H1 (cell line): ENCODE results near the gene CCDC102A. TPM values are rescaled to one million over a fixed set of nuclear protein-coding genes. Genes with fewer than 3 reads are reported as not detected.

Experiments
- CTCF ChIA-PET: fragments of 300-600 bp; sonication (Branson Sonifier 250); formaldehyde crosslinking; loops from one replicate; lab custom pipeline; 2021; ENCODE audit not compliant: partially characterized antibody; lab: Charles Lee
- POLR2A ChIA-PET: fragments of 300-600 bp; sonication (Branson Sonifier 250); formaldehyde crosslinking; loops from one replicate; lab custom pipeline; 2021; ENCODE audit warnings: inconsistent platforms; ENCODE audit not compliant: partially characterized antibody; lab: Charles Lee
- DNase-seq, 2 experiments: peaks; one replicate each; pipeline versions ENCODE4 v3.0.0 to v3.0.0-alpha.2; 2010 to 2022; ENCODE audit warnings: low spot score in 2 of 2, low read depth in 1 of 2, mixed read lengths in 1 of 2
- FAIRE-seq: peaks from 2 replicates; lab custom pipeline; 2011; peaks lifted over from hg19 to GRCh38; lab: Jason Lieb, UNC
- H2AFZ ChIP-seq: 2 replicates; pipeline ENCODE4 v1.8.1; 2012; ENCODE audit warnings: low read length, inconsistent platforms
- H2AK5ac ChIP-seq: 2 replicates; pipeline ENCODE4 v1.6.1; 2013; ENCODE audit warnings: low read depth, low read length
- H2BK120ac ChIP-seq: replicated peaks from 2 replicates; pipeline ENCODE3; 2013; ENCODE audit warnings: low read depth, low read length, inconsistent platforms
- H2BK12ac ChIP-seq: 2 replicates; pipeline ENCODE4 v1.6.1; 2013; ENCODE audit warnings: low read depth, low read length
- H2BK15ac ChIP-seq: 2 replicates; pipeline ENCODE4 v1.6.1; 2013; ENCODE audit warnings: low read length
- H2BK20ac ChIP-seq: 2 replicates; pipeline ENCODE4 v1.6.1; 2013; ENCODE audit warnings: low read length
- H2BK5ac ChIP-seq: 2 replicates; pipeline ENCODE4 v1.6.1; 2013; ENCODE audit warnings: low read depth, low read length
- H3K14ac ChIP-seq: 2 replicates; pipeline ENCODE4 v1.6.1; 2013; ENCODE audit warnings: inconsistent platforms; ENCODE audit not compliant: insufficient read length
- H3K18ac ChIP-seq: 2 replicates; pipeline ENCODE4 v1.6.1; 2013; ENCODE audit warnings: low read length; ENCODE audit errors: extremely low read depth
- H3K23ac ChIP-seq: 2 replicates; pipeline ENCODE4 v1.6.1; 2013; ENCODE audit warnings: inconsistent platforms; ENCODE audit not compliant: insufficient read length
- H3K23me2 ChIP-seq: 2 replicates; pipeline ENCODE4 v1.6.1; 2013; ENCODE audit warnings: low read depth, low read length
- H3K27ac ChIP-seq: 2 replicates; pipeline ENCODE4 v1.6.1; 2011; ENCODE audit warnings: low read depth, low read length, inconsistent platforms
- H3K27me3 ChIP-seq, 4 experiments: replicated peaks in 1 of 4; 1 replicate in 1 of 4; 2 replicates in 3 of 4; pipeline versions ENCODE4 v1.6.1 to v1.8.1; 2011 to 2013; ENCODE audit warnings: low read length in 3 of 4, mild to moderate bottlenecking in 3 of 4, inconsistent platforms in 2 of 4, mixed read lengths in 2 of 4, moderate library complexity in 1 of 4; ENCODE audit not compliant: control insufficient read depth in 3 of 4, insufficient read depth in 3 of 4; ENCODE audit errors: extremely low read depth in 1 of 4
- H3K36me3 ChIP-seq, 4 experiments: 2 replicates each; pipeline versions ENCODE4 v1.6.1 to v1.8.1; 2011 to 2013; ENCODE audit warnings: mild to moderate bottlenecking in 4 of 4, low read length in 3 of 4, moderate library complexity in 2 of 4, control low read depth in 1 of 4, inconsistent platforms in 1 of 4; ENCODE audit not compliant: insufficient read depth in 4 of 4, control insufficient read depth in 2 of 4
- H3K4ac ChIP-seq: replicated peaks from 2 replicates; pipeline ENCODE3; 2013; ENCODE audit warnings: low read length, low read depth, mixed read lengths, inconsistent platforms; ENCODE audit not compliant: insufficient read length
- H3K4me1 ChIP-seq, 4 experiments: replicated peaks in 1 of 4; 1 replicate in 1 of 4; 2 replicates in 3 of 4; pipeline versions ENCODE4 v1.6.1 to v1.8.1; 2011 to 2013; ENCODE audit warnings: low read length in 3 of 4, inconsistent platforms in 2 of 4, mixed read lengths in 1 of 4; ENCODE audit not compliant: insufficient read depth in 4 of 4, control insufficient read depth in 3 of 4
- H3K4me2 ChIP-seq, 2 experiments: 2 replicates each; pipeline versions ENCODE4 v1.6.1 to v1.8.1; 2011 to 2013; ENCODE audit warnings: low read depth in 2 of 2, low read length in 2 of 2, control low read depth in 1 of 2, inconsistent platforms in 1 of 2, mild to moderate bottlenecking in 1 of 2; ENCODE audit not compliant: insufficient read depth in 1 of 2
- H3K4me3 ChIP-seq, 4 experiments: fragments of 200-600, 300-600 bp in 1 of 4; sonication (generic), shearing (Covaris generic), sonication (Bioruptor Twin) in 1 of 4; 2 replicates each; pipeline versions ENCODE4 v1.5.1 to v1.8.1; 2011 to 2016; ENCODE audit warnings: low read length in 4 of 4, low read depth in 3 of 4, control low read depth in 2 of 4, inconsistent platforms in 2 of 4, mild to moderate bottlenecking in 2 of 4, mixed read lengths in 1 of 4, moderate library complexity in 1 of 4; ENCODE audit not compliant: insufficient read depth in 2 of 4; ENCODE audit errors: extremely low read depth in 1 of 4
- H3K56ac ChIP-seq: replicated peaks from 2 replicates; pipeline ENCODE3; 2013; ENCODE audit warnings: low read depth, mild to moderate bottlenecking, mixed read lengths, low read length, inconsistent platforms; ENCODE audit not compliant: insufficient read length
- H3K79me1 ChIP-seq: 2 replicates; pipeline ENCODE4 v1.6.1; 2013; ENCODE audit warnings: low read depth, low read length, control low read depth
- H3K79me2 ChIP-seq, 2 experiments: 2 replicates each; pipeline versions ENCODE4 v1.6.1 to v1.8.1; 2012 to 2013; ENCODE audit warnings: low read length in 2 of 2, mild to moderate bottlenecking in 2 of 2, inconsistent platforms in 1 of 2; ENCODE audit not compliant: insufficient read depth in 2 of 2, control insufficient read depth in 1 of 2
- H3K9ac ChIP-seq, 4 experiments: replicated peaks in 1 of 4; 1 replicate in 1 of 4; 2 replicates in 3 of 4; pipeline versions ENCODE4 v1.6.1 to v1.8.1; 2011 to 2013; ENCODE audit warnings: low read depth in 3 of 4, low read length in 3 of 4, control low read depth in 2 of 4, mild to moderate bottlenecking in 2 of 4, moderate library complexity in 2 of 4, inconsistent platforms in 1 of 4; ENCODE audit errors: extremely low read depth in 1 of 4
- H3K9me3 ChIP-seq, 2 experiments: 2 replicates each; pipeline versions ENCODE4 v1.6.1 to v1.8.1; 2012 to 2013; ENCODE audit warnings: mild to moderate bottlenecking in 2 of 2, moderate library complexity in 2 of 2, control low read depth in 1 of 2, inconsistent platforms in 1 of 2, low read depth in 1 of 2, low read length in 1 of 2, mixed read lengths in 1 of 2; ENCODE audit not compliant: insufficient read depth in 2 of 2
- H4K20me1 ChIP-seq, 2 experiments: replicated peaks in 1 of 2; 2 replicates each; pipeline versions ENCODE3 to v1.8.1; 2011 to 2013; ENCODE audit warnings: inconsistent platforms in 2 of 2, low read length in 2 of 2, mild to moderate bottlenecking in 1 of 2; ENCODE audit not compliant: insufficient read depth in 2 of 2, control insufficient read depth in 1 of 2
- H4K5ac ChIP-seq: 2 replicates; pipeline ENCODE4 v1.6.1; 2013; ENCODE audit warnings: low read length, low read depth, mixed read lengths, inconsistent platforms; ENCODE audit not compliant: insufficient read length
- H4K8ac ChIP-seq: 2 replicates; pipeline ENCODE4 v1.8.0; 2013; ENCODE audit warnings: mild to moderate bottlenecking, moderate library complexity, low read length, inconsistent platforms; ENCODE audit not compliant: insufficient read depth; ENCODE audit errors: extremely low read depth
- H4K91ac ChIP-seq: replicated peaks from 2 replicates; pipeline ENCODE3; 2013; ENCODE audit warnings: low read length, mixed read lengths, inconsistent platforms; ENCODE audit not compliant: insufficient read length
- BACH1 ChIP-seq: IDR thresholded peaks from 2 replicates; pipeline ENCODE4 v1.6.1; 2012; ENCODE audit warnings: low read length, improper control_type of control experiment
- BCL11A ChIP-seq, 2 experiments: IDR thresholded peaks; one replicate each; pipeline ENCODE4 v1.6.1; 2011; ENCODE audit warnings: low read depth in 2 of 2, low read length in 2 of 2, mild to moderate bottlenecking in 2 of 2
- BRCA1 ChIP-seq: IDR thresholded peaks from 2 replicates; pipeline ENCODE4 v1.6.1; 2012; ENCODE audit warnings: low read depth, low read length, improper control_type of control experiment
- CBX5 ChIP-seq: fragments of 300-800, 300-1000 bp; sonication (generic); IDR thresholded peaks from 2 replicates; pipeline ENCODE4 v1.7.1; 2016; ENCODE audit warnings: antibody characterized with exemption, low read length, low read depth
- CTBP2 ChIP-seq: IDR thresholded peaks from 2 replicates; pipeline ENCODE4 v1.7.0; 2011; ENCODE audit warnings: borderline replicate concordance, mild to moderate bottlenecking, moderate library complexity, mixed read lengths, low read length; ENCODE audit not compliant: insufficient read depth, insufficient read length
- EP300 ChIP-seq, 2 experiments: IDR thresholded peaks; 1 replicate in 1 of 2; 2 replicates in 1 of 2; pipeline ENCODE4 v1.6.1; 2011 to 2012; ENCODE audit warnings: low read depth in 2 of 2, low read length in 2 of 2, mild to moderate bottlenecking in 2 of 2, borderline replicate concordance in 1 of 2, inconsistent platforms in 1 of 2, moderate library complexity in 1 of 2
- KDM1A ChIP-seq: fragments of 200-600, 300-600 bp; sonication (generic); IDR thresholded peaks from 2 replicates; pipeline ENCODE4 v1.7.1; 2016; ENCODE audit warnings: mild to moderate bottlenecking, low read length, borderline replicate concordance
- KDM4A ChIP-seq: IDR thresholded peaks from one replicate; pipeline ENCODE4 v1.7.1; 2012; ENCODE audit warnings: low read depth, mild to moderate bottlenecking, moderate library complexity, low read length, inconsistent platforms; ENCODE audit not compliant: severe bottlenecking
- RFX5 ChIP-seq: IDR thresholded peaks from 2 replicates; pipeline ENCODE4 v1.6.1; 2011; ENCODE audit warnings: low read depth, low read length, improper control_type of control experiment, borderline replicate concordance
- SRF ChIP-seq: IDR thresholded peaks from 2 replicates; pipeline ENCODE4 v1.6.1; 2011; ENCODE audit warnings: mild to moderate bottlenecking, low read depth, low read length, moderate library complexity
- TBP ChIP-seq: IDR thresholded peaks from 2 replicates; pipeline ENCODE4 v1.6.1; 2011; ENCODE audit warnings: low read depth, low read length, improper control_type of control experiment
- WGBS, 2 experiments: shearing (Covaris generic) in 1 of 2; methylation state at CpG; one replicate each; pipeline versions ENCODE4 v1.1.6 to v1.1.7; 2013 to 2015; ENCODE audit warnings: low lambda C conversion rate in 2 of 2, mixed read lengths in 2 of 2, inconsistent platforms in 1 of 2, low coverage in 1 of 2, missing lambda C conversion rate in 1 of 2; ENCODE audit not compliant: insufficient replicate concordance in 2 of 2, insufficient coverage in 1 of 2, insufficient read length in 1 of 2; ENCODE audit errors: extremely low coverage in 1 of 2, missing lambda C conversion rate in 1 of 2; 5-methylcytosine and 5-hydroxymethylcytosine counted together
- polyA plus RNA-seq, 7 experiments: library from polyadenylated mRNA; depleted of rRNA in 3 of 7; stranded (reverse) in 5 of 7; unstranded in 2 of 7; fragments of >200 nt in 5 of 7; fragments of 200-250 nt in 2 of 7; gene quantifications; 1 replicate in 5 of 7; 2 replicates in 1 of 7; 4 replicates in 1 of 7; pipeline versions ENCODE4 v1.2.1 to v1.2.3, GENCODE V29; 2011 to 2013; ENCODE audit warnings: missing spikeins in 2 of 7, mixed read lengths in 2 of 7
- total RNA-seq: library from RNA; stranded (reverse); fragmentation: NEBNext Ultra II Directional; extraction: Animal tissue kit (Norgen Biotek cat#: 25700); gene quantifications from 2 replicates; pipeline ENCODE4 v1.2.1, GENCODE V29; 2021

CCDC102A gene
- total and polyA plus RNA-seq, 2 of the 8 experiments (the other 6 are each of a cell fraction or from before 2014, with no cell fraction given) = 4.0 to 7.5 TPM

GRCh38 chr16:57476546-57477410 lies 59.6 kb downstream of the CCDC102A start:
- ChIA-PET CTCF (interaction anchor here (0.6 to 15.0 kb wide), 11 partner anchors 9 to 797 kb away, joined by 3 to 210 read pairs (median 5); partner anchors contain the start of genes DOK4 and POLR2C), POLR2A (interaction anchor here (0.9 to 10.3 kb wide), 7 partner anchors 10 to 60 kb away, joined by 3 to 67 read pairs (median 5); partner anchors contain the start of genes DOK4 and POLR2C)
- FAIRE-seq (peak; percentile 71), DNase-seq (peak in 1 of 2 experiments; percentile 70)
- no peaks in the 10 kb centered on the region for H3K79me2 ChIP-seq
- 74% methylated on average over 6 of the region's 6 CpGs; no CpG with 5 or more reads in 1 of the 2 experiments for WGBS, 2 experiments
- no peaks in the 10 kb centered on the region; a peak in 1 of 7 replicates for H3K27me3 ChIP-seq
- H3K9me3 ChIP-seq = no peaks in the 10 kb centered on the region
- no peak overlapping the region for H4K8ac ChIP-seq
- H3K23ac ChIP-seq = no peak overlapping the region
- peak overlapping the region; percentile 87; the same call in 1 of the 2 replicates for H2BK5ac ChIP-seq
- H2BK120ac ChIP-seq = no peak overlapping the region
- H3K36me3 ChIP-seq = peaks cover 0 to 12% (median 5%) of the 10 kb centered on the region in 4 experiments; a peak in 3 of 8 replicates
- no peak overlapping the region for H3K14ac ChIP-seq
- no peak overlapping the region for H2BK20ac ChIP-seq
- peaks cover 10 to 59% (median 47%) of the 10 kb centered on the region in 4 experiments for H3K4me1 ChIP-seq
- peaks cover 8% of the 10 kb centered on the region; the same call in 1 of the 2 replicates for H3K23me2 ChIP-seq
- H2AK5ac ChIP-seq = no peak overlapping the region
- no peak overlapping the region for H3K9ac ChIP-seq
- no peak overlapping the region for H3K4ac ChIP-seq
- H3K56ac ChIP-seq = no peak overlapping the region
- H2AFZ ChIP-seq = no peak overlapping the region
- H2BK15ac ChIP-seq = no peak overlapping the region
- 0 out of 2 replicates have a peak, but pooled peaks cover 5% of the 10 kb centered on the region for H3K79me1 ChIP-seq
- H4K91ac ChIP-seq = no peak overlapping the region
- peak overlapping the region; percentile 15 to 32; a peak in 2 of 4 replicates for H3K4me2 ChIP-seq
- no peak overlapping the region; a peak in 1 of 8 replicates for H3K4me3 ChIP-seq
- H4K5ac ChIP-seq = no peak overlapping the region
- no peak overlapping the region for H3K27ac ChIP-seq
- H2BK12ac ChIP-seq = no peak overlapping the region
- H4K20me1 ChIP-seq = peaks cover 3% of the 10 kb centered on the region in 2 experiments
- no peak overlapping the region; the same call in 1 of the 2 replicates for H3K18ac ChIP-seq
- TF ChIP-seq BCL11A (IDR thresholded peaks at IDR 0.05; ENCODE audit: low read depth in 2 of 2, low read length in 2 of 2) = no peak
- no peak for TF ChIP-seq TBP
- no peak for TF ChIP-seq EP300 (IDR thresholded peaks at IDR 0.05; ENCODE audit: borderline replicate concordance in 1 of 2, low read depth in 2 of 2, low read length in 2 of 2)
- TF ChIP-seq RFX5 = no peak
- TF ChIP-seq BRCA1 = no peak
- no peak for TF ChIP-seq KDM4A
- no peak for TF ChIP-seq CTBP2
- no peak for TF ChIP-seq KDM1A
- no peak for TF ChIP-seq BACH1
- no peak for TF ChIP-seq CBX5
- TF ChIP-seq SRF = no peak
